Cardiac muscle cell (in vitro differentiated cells and primary cell): ENCODE results near the gene KRT14. TPM values are rescaled to one million over a fixed set of nuclear protein-coding genes. Genes with fewer than 3 reads are reported as not detected.

Experiments used
- DNase-seq, 2 donors: peaks; one replicate each; pipeline versions ENCODE4 v3.0.0 to v3.0.0-alpha.2; 2010 to 2017; ENCODE audit warnings: low read depth in 1 of 2, low spot score in 1 of 2
- H3K27ac ChIP-seq: fragments of 200-600 bp; sonication (generic); 2 replicates; pipeline ENCODE4 v1.5.1; 2016
- H3K27me3 ChIP-seq: fragments of 200-600 bp; sonication (generic); 2 replicates; pipeline ENCODE4 v1.6.0; 2016; ENCODE audit warnings: control low read depth
- H3K36me3 ChIP-seq: fragments of 200-600 bp; sonication (generic); 2 replicates; pipeline ENCODE4 v1.5.1; 2016; ENCODE audit warnings: control low read depth
- H3K4me1 ChIP-seq: fragments of 200-600 bp; sonication (generic); 2 replicates; pipeline ENCODE4 v1.8.1; 2017; ENCODE audit warnings: low read depth, mild to moderate bottlenecking, mixed run types
- H3K4me3 ChIP-seq: fragments of 200-600 bp; sonication (generic); 2 replicates; pipeline ENCODE4 v1.5.1; 2016; ENCODE audit warnings: mild to moderate bottlenecking
- H3K9me3 ChIP-seq: fragments of 200-600 bp; sonication (generic); 2 replicates; pipeline ENCODE4 v1.5.1; 2017; ENCODE audit warnings: low read depth, mild to moderate bottlenecking, control low read depth
- CTCF ChIP-seq: IDR thresholded peaks from 2 replicates; pipeline ENCODE4 v1.5.1; 2012; ENCODE audit warnings: low read depth, mild to moderate bottlenecking, low read length
- polyA plus RNA-seq: library from polyadenylated mRNA; unstranded; fragments of >200 nt; fragmentation: Nextera tagmentation; extraction: Ambion mirVana; gene quantifications from 2 replicates; pipeline ENCODE4 v1.2.1, GENCODE V29; 2016
- total RNA-seq: library from RNA; depleted of rRNA; stranded (reverse); fragments of >200 nt; gene quantifications from 2 replicates; pipeline ENCODE4 v1.2.3, GENCODE V29; 2016

The KRT14 gene
- total and polyA plus RNA-seq, 2 experiments from 2014 or later, result 0.20 TPM; not detected in 1

GRCh38 chr17:41552455-41552854 lies 34.2 kb downstream of the KRT14 start:
- H3K9me3 ChIP-seq, result no peaks in the 10 kb centered on the region
- H3K4me3 ChIP-seq, result no peak overlapping the region
- no peak for TF ChIP-seq CTCF
- H3K4me1 ChIP-seq, result peaks cover 4% of the 10 kb centered on the region
- H3K27me3 ChIP-seq, result no peaks in the 10 kb centered on the region
- DNase-seq, result no peak
- no peak overlapping the region for H3K27ac ChIP-seq
- no peaks in the 10 kb centered on the region for H3K36me3 ChIP-seq

- no peaks in the 10 kb centered on the region for H3K36me3 ChIP-seq
- H3K9me3 ChIP-seq, result no peaks in the 10 kb centered on the region
- peak in 1 of 2 donors; percentile 38 for DNase-seq
- H3K4me3 ChIP-seq, result no peak overlapping the region
- H3K27ac ChIP-seq, result no peak overlapping the region
- H3K27me3 ChIP-seq, result no peaks in the 10 kb centered on the region
- TF ChIP-seq CTCF, result no peak
- peaks cover 10% of the 10 kb centered on the region for H3K4me1 ChIP-seq
Observed at GRCh38 chr17:41551365-41551764, 35.3 kb downstream of the KRT14 start.

GRCh38 chr17:41549596-41550039 lies 37.1 kb downstream of the KRT14 start:
- no peak for TF ChIP-seq CTCF
- no peak for DNase-seq

GRCh38 chr17:41548844-41549595 lies 37.7 kb downstream of the KRT14 start:
- peak; percentile 80 for TF ChIP-seq CTCF
- H3K4me3 ChIP-seq, result no peak overlapping the region
- peaks cover 22% of the 10 kb centered on the region for H3K4me1 ChIP-seq
- H3K36me3 ChIP-seq, result no peaks in the 10 kb centered on the region
- H3K27me3 ChIP-seq, result no peaks in the 10 kb centered on the region
- no peak overlapping the region for H3K27ac ChIP-seq
- DNase-seq, result peak; percentile 90
- no peaks in the 10 kb centered on the region for H3K9me3 ChIP-seq

More at GRCh38 chr17:41549596-41550039, 37.1 kb downstream of the KRT14 start:
- Histone ChIP-seq H3K4me1 (peaks cover 16% of the 10 kb centered on the region), H3K36me3 (no peaks in the 10 kb centered on the region), H3K9me3 (no peaks in the 10 kb centered on the region), H3K27me3 (no peaks in the 10 kb centered on the region), H3K27ac (no peak overlapping the region), H3K4me3 (no peak overlapping the region)

GRCh38 chr17:41547921-41548843 lies 38.5 kb downstream of the KRT14 start:
- TF ChIP-seq CTCF, result no peak
- H3K36me3 ChIP-seq, result no peaks in the 10 kb centered on the region
- H3K27ac ChIP-seq, result peak overlapping the region; percentile 2
- DNase-seq, result peak in 1 of 2 donors; percentile 98
- H3K4me3 ChIP-seq, result no peak overlapping the region
- H3K27me3 ChIP-seq, result no peaks in the 10 kb centered on the region
- peaks cover 22% of the 10 kb centered on the region for H3K4me1 ChIP-seq
- H3K9me3 ChIP-seq, result no peaks in the 10 kb centered on the region
